AG09309 (cell line): ENCODE data around the gene INTS4.
"Not testable (repeated sequence)": the region's sequence is repeated elsewhere in the genome, so short reads cannot be mapped to it uniquely, and the experiment has no call there.

ENCODE experiments used
- DNase-seq: peaks from one replicate; pipeline ENCODE4 v3.0.0-alpha.2; 2010; ENCODE audit warnings: low read depth
- H3K4me3 ChIP-seq: 2 replicates; pipeline ENCODE4 v1.5.1; 2011; ENCODE audit warnings: mild to moderate bottlenecking, low read depth, low read length, moderate library complexity; ENCODE audit not compliant: control insufficient read depth
- CTCF ChIP-seq: IDR thresholded peaks from 2 replicates; pipeline ENCODE4 v1.5.1; 2011; ENCODE audit warnings: mild to moderate bottlenecking, low read depth, low read length, inconsistent platforms; ENCODE audit not compliant: insufficient read depth, control insufficient read depth; ENCODE audit errors: missing control alignments

Gene INTS4

GRCh38 chr11:77876045-77876444 is 118.4 kb downstream of the INTS4 start:
- no peak for TF ChIP-seq CTCF
- no peak overlapping the region for H3K4me3 ChIP-seq
- DNase-seq = no peak

- H3K4me3 ChIP-seq = no peak overlapping the region
- DNase-seq = no peak
- TF ChIP-seq CTCF = no peak
Observed at GRCh38 chr11:77874206-77874605, 120.3 kb downstream of the INTS4 start.

- TF ChIP-seq CTCF = no peak
- no peak overlapping the region for H3K4me3 ChIP-seq
- DNase-seq = no peak
Observed at GRCh38 chr11:77873345-77873744, 121.1 kb downstream of the INTS4 start.

GRCh38 chr11:77871855-77872254 is 122.6 kb downstream of the INTS4 start:
- DNase-seq = no peak
- no peak overlapping the region for H3K4me3 ChIP-seq
- TF ChIP-seq CTCF = no peak

- no peak overlapping the region for H3K4me3 ChIP-seq
- TF ChIP-seq CTCF = no peak
- DNase-seq = no peak
Observed at GRCh38 chr11:77868744-77869143, 125.7 kb downstream of the INTS4 start.

GRCh38 chr11:77866336-77866735 is 128.1 kb downstream of the INTS4 start:
- no peak for DNase-seq
- no peak overlapping the region for H3K4me3 ChIP-seq
- no peak for TF ChIP-seq CTCF

GRCh38 chr11:77865805-77866204 is 128.7 kb downstream of the INTS4 start:
- TF ChIP-seq CTCF = no peak
- no peak overlapping the region for H3K4me3 ChIP-seq
- DNase-seq = no peak

GRCh38 chr11:77861444-77861843 is 133.0 kb downstream of the INTS4 start:
- H3K4me3 ChIP-seq, DNase-seq: not testable (repeated sequence)

- DNase-seq, H3K4me3 ChIP-seq: not testable (repeated sequence)
Observed at GRCh38 chr11:77857906-77858457, 136.5 kb downstream of the INTS4 start.
